GM12892 (cell line): ENCODE data around the gene MAGEA3.
"Not testable (repeated sequence)": the region's sequence is repeated elsewhere in the genome, so short reads cannot be mapped to it uniquely, and the experiment has no call there.

Experiments
- POLR2A ChIP-seq: IDR thresholded peaks from 2 replicates; pipeline ENCODE4 v1.6.1; 2011; ENCODE audit warnings: low read depth, low read length, control low read depth
- POLR2AphosphoS5 ChIP-seq: IDR thresholded peaks from 2 replicates; pipeline ENCODE4 v1.6.1; 2011; ENCODE audit warnings: low read depth, low read length, control low read depth
- TAF1 ChIP-seq: IDR thresholded peaks from 2 replicates; pipeline ENCODE4 v1.6.1; 2011; ENCODE audit warnings: low read depth, mild to moderate bottlenecking, control low read depth, low read length, borderline replicate concordance

- not testable (repeated sequence) for TF ChIP-seq POLR2AphosphoS5, POLR2A, TAF1
These were observed 37.9 kb downstream of the MAGEA3 start for GRCh38 chrX:152736528-152736927.
